K562 (cell line): ENCODE measurements around the gene TRMT2A. TPM values are rescaled to one million over a fixed set of nuclear protein-coding genes. Genes with fewer than 3 reads are reported as not detected.

ENCODE experiments used
- ATF3 ChIP-seq, 2 experiments: fragments of 450-650 bp in 1 of 2; sonication (generic) in 1 of 2; formaldehyde crosslinking in 1 of 2; IDR thresholded peaks in 1 of 2; conservative IDR thresholded peaks in 1 of 2; 2 replicates each; pipeline versions ENCODE4 v1.6.1 to v1.8.1; 2016 to 2023; ENCODE audit warnings: mild to moderate bottlenecking in 2 of 2, moderate library complexity in 2 of 2, inconsistent platforms in 1 of 2, missing genetic modification reagents in 1 of 2
- BACH1 ChIP-seq: fragments of 200-800 bp; sonication (Bioruptor generic); IDR thresholded peaks from 2 replicates; pipeline ENCODE4 v1.6.1; 2016; ENCODE audit warnings: missing genetic modification characterization, missing compliant biosample characterization
- CHD2 ChIP-seq: IDR thresholded peaks from 2 replicates; pipeline ENCODE4 v1.6.1; 2011; ENCODE audit warnings: low read depth, low read length
- CUX1 ChIP-seq: fragments of 200-800 bp; sonication (Bioruptor generic); IDR thresholded peaks from 2 replicates; pipeline ENCODE4 v1.6.1; 2016; ENCODE audit warnings: missing genetic modification characterization, missing compliant biosample characterization
- HES1 ChIP-seq: fragments of 450-650 bp; IDR thresholded peaks from 2 replicates; pipeline ENCODE4 v1.6.1; 2016; ENCODE audit warnings: low read depth, mild to moderate bottlenecking, moderate library complexity
- MAFF ChIP-seq: IDR thresholded peaks from 2 replicates; pipeline ENCODE4 v1.6.1; 2012; ENCODE audit warnings: low read length, improper control_type of control experiment
- PATZ1 ChIP-seq: fragments of 250-450 bp; sonication (Bioruptor Pico); IDR thresholded peaks from 2 replicates; pipeline ENCODE4 v1.5.0; 2020; ENCODE audit warnings: mild to moderate bottlenecking, borderline replicate concordance
- PTRF ChIP-seq: fragments of 450-650 bp; IDR thresholded peaks from 2 replicates; pipeline ENCODE4 v1.6.1; 2016; ENCODE audit warnings: mild to moderate bottlenecking, missing genetic modification characterization, missing compliant biosample characterization
- RFX1 ChIP-seq: fragments of 450-650 bp; IDR thresholded peaks from 2 replicates; pipeline ENCODE4 v1.6.1; 2016; ENCODE audit warnings: mild to moderate bottlenecking, moderate library complexity
- TAF15 ChIP-seq: fragments of 200-400 bp; formaldehyde crosslinking; IDR thresholded peaks from 2 replicates; pipeline ENCODE4 v1.6.1; 2017; ENCODE audit warnings: mild to moderate bottlenecking, low read depth, low read length, moderate library complexity
- TGIF2 ChIP-seq: sonication (generic); formaldehyde crosslinking; IDR thresholded peaks from 2 replicates; pipeline ENCODE4 v1.8.1; 2022; ENCODE audit warnings: mild to moderate bottlenecking, missing genetic modification reagents, moderate library complexity
- ZHX1 ChIP-seq: fragments of 150-350 bp; conservative IDR thresholded peaks from 2 replicates; pipeline ENCODE4 v1.6.1; 2014; ENCODE audit warnings: low read length
- ZNF175 ChIP-seq: fragments of 200-800 bp; sonication (Bioruptor generic); IDR thresholded peaks from 2 replicates; pipeline ENCODE4 v1.6.1; 2016; ENCODE audit warnings: low read depth, mild to moderate bottlenecking, missing genetic modification characterization, missing compliant biosample characterization
- ZNF217 ChIP-seq: sonication (generic); formaldehyde crosslinking; IDR thresholded peaks from 2 replicates; pipeline ENCODE4 v1.8.0; 2022; ENCODE audit warnings: mild to moderate bottlenecking, missing genetic modification reagents
- ZSCAN32 ChIP-seq: fragments of 450-650 bp; formaldehyde crosslinking; IDR thresholded peaks from 2 replicates; pipeline ENCODE4 v1.4.0; 2020; ENCODE audit warnings: mild to moderate bottlenecking, moderate library complexity
- polyA plus RNA-seq, 8 experiments: library from polyadenylated mRNA; depleted of rRNA in 4 of 8; stranded (reverse) in 5 of 8; unstranded in 3 of 8; fragments of >200 nt; fragmentation: Nextera tagmentation in 2 of 8; fragmentation: Illumina TruSeq in 1 of 8; extraction: Ambion mirVana in 2 of 8; extraction: Trizol in 1 of 8; gene quantifications; 2 replicates each; pipeline versions ENCODE4 v1.2.1 to v1.2.3, GENCODE V29; 2011 to 2014; ENCODE audit warnings: inconsistent platforms in 1 of 8, missing spikeins in 1 of 8
- total RNA-seq, 7 experiments: library from RNA; depleted of rRNA in 6 of 7; stranded (reverse); fragments of >200 nt in 6 of 7; fragmentation: Illumina TruSeq in 2 of 7; extraction: Trizol in 2 of 7; gene quantifications; 2 replicates each; pipeline versions ENCODE4 v1.2.1 to v1.2.3, GENCODE V29; 2011 to 2021; ENCODE audit warnings: low replicate concordance in 1 of 7

Gene TRMT2A
- total and polyA plus RNA-seq, 9 of the 15 experiments (the other 6 are each of a cell fraction or from before 2014, with no cell fraction given): 1.6 to 265 (median 140) TPM

- TF ChIP-seq ZHX1: no peak
- no peak for TF ChIP-seq PTRF
- peak; percentile 39 for TF ChIP-seq CHD2
- TF ChIP-seq CUX1 (CRISPR knock-in tag): no peak
- no peak for TF ChIP-seq ZSCAN32 (CRISPR knock-in tag)
- no peak for TF ChIP-seq ATF3 (IDR thresholded peaks at IDR 0.05)
- peak; percentile 50; the same call in 1 of the 2 replicates for TF ChIP-seq ATF3 (CRISPR knock-in tag; conservative IDR thresholded peaks at IDR 0.05)
- TF ChIP-seq MAFF: no peak; the same call in 1 of the 2 replicates
- no peak for TF ChIP-seq ZNF175 (CRISPR knock-in tag)
- TF ChIP-seq BACH1: no peak
- no peak for TF ChIP-seq TAF15
- no peak for TF ChIP-seq HES1
- TF ChIP-seq RFX1: no peak
- TF ChIP-seq ZNF217: no peak
- no peak for TF ChIP-seq PATZ1
- no peak for TF ChIP-seq TGIF2 (CRISPR knock-in tag)
Measured at GRCh38 chr22:20117633-20118299, 740 bp upstream of the TRMT2A start (continued).
